HepG2 (cell line): Measurements from ENCODE around the gene S1PR2. TPM values are rescaled to one million over a fixed set of nuclear protein-coding genes. Genes with fewer than 3 reads are reported as not detected.

ENCODE experiments used
- ATAC-seq: fragments of 200-7000 bp; cut with Tn5 transposase; 3 replicates; pipeline ENCODE4 v1.9.1; 2020; ENCODE audit warnings: mild to moderate bottlenecking, moderate library complexity
- BruUV-seq: library from RNA; stranded (reverse); fragments of 400-500 nt; replicated peaks from 2 replicates; lab custom pipeline; 2021; lab: Mats Ljungman, UMichigan
- CTCF ChIA-PET: fragments of 300-600 bp; formaldehyde crosslinking; extraction: SDS; loops from one replicate; lab custom pipeline; 2021; ENCODE audit warnings: low total read pairs, inconsistent platforms, low intra/inter-chr PET ratio; lab: Yijun Ruan, JAX
- POLR2A ChIA-PET: fragments of 350-600 bp; sonication (Branson Sonifier 250); formaldehyde crosslinking; loops from one replicate; lab custom pipeline; 2020; ENCODE audit warnings: antibody characterized with exemption, inconsistent platforms; lab: Yijun Ruan, JAX
- DNase-seq: peaks from one replicate; pipeline ENCODE4 v3.0.0-alpha.2; 2015; ENCODE audit warnings: low spot score
- FAIRE-seq: peaks from 3 replicates; lab custom pipeline; 2011; peaks lifted over from hg19 to GRCh38; lab: Jason Lieb, UNC
- H2AFZ ChIP-seq: one replicate; pipeline ENCODE4 v1.6.1; 2011; ENCODE audit warnings: low read length, inconsistent platforms
- H3K27ac ChIP-seq: fragments of 300-600 bp; 3 replicates; pipeline ENCODE4 v1.8.0; 2011; ENCODE audit warnings: mixed run types, mild to moderate bottlenecking, mixed read lengths, low read length, inconsistent platforms; ENCODE audit not compliant: insufficient read depth; ENCODE audit errors: extremely low read length
- H3K27me3 ChIP-seq, 2 experiments: fragments of 200-600 bp in 1 of 2; 2 replicates in 1 of 2; 3 replicates in 1 of 2; pipeline versions ENCODE4 v1.6.0 to v1.8.0; 2011; ENCODE audit warnings: low read length in 2 of 2, mild to moderate bottlenecking in 2 of 2, moderate library complexity in 2 of 2, inconsistent platforms in 1 of 2; ENCODE audit not compliant: insufficient read depth in 2 of 2, control insufficient read depth in 1 of 2
- H3K36me3 ChIP-seq, 2 experiments: fragments of 200-600 bp in 1 of 2; replicated peaks in 1 of 2; 2 replicates in 1 of 2; 3 replicates in 1 of 2; pipeline versions ENCODE4 v1.5.1 to v1.8.0; 2011; ENCODE audit warnings: low read length in 2 of 2, inconsistent platforms in 1 of 2; ENCODE audit not compliant: insufficient read depth in 2 of 2, control insufficient read depth in 1 of 2
- H3K4me1 ChIP-seq: 2 replicates; pipeline ENCODE4 v1.5.1; 2012; ENCODE audit warnings: low read length, inconsistent platforms; ENCODE audit not compliant: insufficient read depth
- H3K4me2 ChIP-seq: 2 replicates; pipeline ENCODE4 v1.6.0; 2011; ENCODE audit warnings: low read depth, low read length, inconsistent platforms
- H3K4me3 ChIP-seq, 3 experiments: fragments of 200-600 bp in 1 of 3; sonication (generic), shearing (Covaris generic) in 1 of 3; replicated peaks in 1 of 3; 2 replicates each; pipeline ENCODE4 v1.5.1; 2011 to 2016; ENCODE audit warnings: low read length in 3 of 3, inconsistent platforms in 2 of 3, low read depth in 2 of 3, mild to moderate bottlenecking in 2 of 3, control low read depth in 1 of 3, mixed read lengths in 1 of 3; ENCODE audit not compliant: insufficient read depth in 1 of 3
- H3K79me2 ChIP-seq: one replicate; pipeline ENCODE4 v1.6.1; 2011; ENCODE audit warnings: low read length, inconsistent platforms; ENCODE audit not compliant: insufficient read depth
- H3K9ac ChIP-seq: 2 replicates; pipeline ENCODE4 v1.6.0; 2011; ENCODE audit warnings: mild to moderate bottlenecking, low read depth, low read length, inconsistent platforms; ENCODE audit not compliant: insufficient read depth
- H3K9me3 ChIP-seq: 2 replicates; pipeline ENCODE4 v1.5.1; 2012; ENCODE audit warnings: mild to moderate bottlenecking, low read length
- H4K20me1 ChIP-seq: 2 replicates; pipeline ENCODE4 v1.6.0; 2011; ENCODE audit warnings: inconsistent platforms, mild to moderate bottlenecking, low read length, moderate library complexity; ENCODE audit not compliant: insufficient read depth
- AHR ChIP-seq: IDR thresholded peaks from 2 replicates; pipeline ENCODE4 v1.6.1; 2018; ENCODE audit warnings: missing genetic modification reagents, missing compliant biosample characterization
- ATAD3A ChIP-seq: sonication (generic); formaldehyde crosslinking; IDR thresholded peaks from 2 replicates; pipeline ENCODE4 v1.4.0; 2020; ENCODE audit warnings: missing genetic modification reagents
- CEBPG ChIP-seq: IDR thresholded peaks from 2 replicates; pipeline ENCODE4 v1.6.1; 2016
- HINFP ChIP-seq: sonication (generic); formaldehyde crosslinking; IDR thresholded peaks from 2 replicates; pipeline ENCODE4 v1.4.0; 2020; ENCODE audit warnings: low read depth, mild to moderate bottlenecking, missing genetic modification reagents
- HNRNPUL1 ChIP-seq: fragments of 200-400 bp; formaldehyde crosslinking; IDR thresholded peaks from 2 replicates; pipeline ENCODE4 v1.6.1; 2017; ENCODE audit warnings: low read depth, mild to moderate bottlenecking, low read length, moderate library complexity
- HOXA3 ChIP-seq: sonication (generic); formaldehyde crosslinking; IDR thresholded peaks from 2 replicates; pipeline ENCODE4 v1.5.0; 2020; ENCODE audit warnings: missing genetic modification reagents
- JUNB ChIP-seq: sonication (generic); formaldehyde crosslinking; IDR thresholded peaks from 2 replicates; pipeline ENCODE4 v1.8.0; 2022; ENCODE audit warnings: missing genetic modification reagents, mild to moderate bottlenecking, borderline replicate concordance
- KDM3A ChIP-seq: IDR thresholded peaks from 2 replicates; pipeline ENCODE4 v1.6.1; 2018; ENCODE audit warnings: low read depth, missing compliant biosample characterization
- MAX ChIP-seq: IDR thresholded peaks from 2 replicates; pipeline ENCODE4 v1.6.1; 2012; ENCODE audit warnings: inconsistent platforms
- MIER2 ChIP-seq: IDR thresholded peaks from 2 replicates; pipeline ENCODE4 v1.6.1; 2016; ENCODE audit warnings: missing biosample characterization, missing genetic modification reagents
- NBN ChIP-seq: fragments of 450-650 bp; conservative IDR thresholded peaks from 2 replicates; pipeline ENCODE4 v1.6.1; 2017
- NFKB2 ChIP-seq: sonication (generic); formaldehyde crosslinking; IDR thresholded peaks from 2 replicates; pipeline ENCODE4 v1.4.0; 2020; ENCODE audit warnings: missing genetic modification reagents, borderline replicate concordance
- PRPF4 ChIP-seq: fragments of 200-400 bp; formaldehyde crosslinking; IDR thresholded peaks from 2 replicates; pipeline ENCODE4 v1.6.1; 2016; ENCODE audit warnings: low read length, low read depth; ENCODE audit not compliant: poor library complexity, severe bottlenecking
- SPEN ChIP-seq: sonication (generic); formaldehyde crosslinking; IDR thresholded peaks from 2 replicates; pipeline ENCODE4 v1.5.1; 2020; ENCODE audit warnings: low read depth, mild to moderate bottlenecking, missing genetic modification reagents
- ZBTB37 ChIP-seq: sonication (generic); formaldehyde crosslinking; IDR thresholded peaks from 2 replicates; pipeline ENCODE4 v1.4.0; 2020; ENCODE audit warnings: mild to moderate bottlenecking, missing genetic modification reagents
- ZBTB39 ChIP-seq: sonication (generic); formaldehyde crosslinking; IDR thresholded peaks from 2 replicates; pipeline ENCODE4 v1.5.0; 2020; ENCODE audit warnings: missing genetic modification reagents
- ZNF12 ChIP-seq: sonication (generic); formaldehyde crosslinking; IDR thresholded peaks from 2 replicates; pipeline ENCODE4 v1.5.0; 2020; ENCODE audit warnings: missing genetic modification reagents
- ZNF121 ChIP-seq: sonication (generic); formaldehyde crosslinking; IDR thresholded peaks from 2 replicates; pipeline ENCODE4 v1.5.0; 2020; ENCODE audit warnings: mild to moderate bottlenecking, missing genetic modification reagents
- ZNF24 ChIP-seq: fragments of 450-650 bp; IDR thresholded peaks from 2 replicates; pipeline ENCODE4 v1.6.1; 2017; ENCODE audit warnings: antibody characterized with exemption, mild to moderate bottlenecking
- ZNF510 ChIP-seq: sonication (generic); formaldehyde crosslinking; IDR thresholded peaks from 2 replicates; pipeline ENCODE4 v1.4.0; 2020; ENCODE audit warnings: low read depth, mild to moderate bottlenecking, missing genetic modification reagents
- ZNF589 ChIP-seq: sonication (generic); formaldehyde crosslinking; conservative IDR thresholded peaks from 2 replicates; pipeline ENCODE4 v1.8.0; 2022; ENCODE audit warnings: mild to moderate bottlenecking, moderate library complexity, missing genetic modification reagents
- ZZZ3 ChIP-seq: sonication (generic); formaldehyde crosslinking; IDR thresholded peaks from 2 replicates; pipeline ENCODE4 v1.4.0; 2020; ENCODE audit warnings: missing genetic modification reagents, mild to moderate bottlenecking, borderline replicate concordance
- WGBS: methylation state at CpG from one replicate; pipeline ENCODE4 v1.1.6; 2017; ENCODE audit warnings: low lambda C conversion rate; 5-methylcytosine and 5-hydroxymethylcytosine counted together
- in situ Hi-C: cut with HindIII; loops from 2 replicates; pipeline ENCODE4 v1.10.0; 2017; ENCODE audit warnings: low pct_unique_long_range_greater_than_20kb; ENCODE audit not compliant: extremely low pct_ligation_motif_present
- intact Hi-C: fragments of 100-400 bp; cut with micrococcal nuclease; formaldehyde crosslinking; loops from one replicate; pipeline ENCODE4 v1.10.0; 2022; ENCODE audit not compliant: unreplicated experiment
- polyA plus RNA-seq, 8 experiments: library from polyadenylated mRNA; depleted of rRNA in 3 of 8; stranded (reverse) in 7 of 8; unstranded in 1 of 8; fragments of >200 nt; fragmentation: Illumina TruSeq in 4 of 8; extraction: Trizol in 4 of 8; gene quantifications; 2 replicates each; pipeline versions ENCODE4 v1.2.1 to v1.2.3, GENCODE V29; 2011 to 2016; ENCODE audit warnings: low read depth in 4 of 8, missing spikeins in 1 of 8, mixed read lengths in 1 of 8; ENCODE audit not compliant: insufficient read depth in 1 of 8
- total RNA-seq, 5 experiments: library from RNA; depleted of rRNA; stranded (reverse); fragments of >200 nt; fragmentation: Illumina TruSeq; extraction: Trizol; gene quantifications; 2 replicates each; pipeline ENCODE4 v1.2.3, GENCODE V29; 2016; ENCODE audit warnings: low read depth in 1 of 5

The S1PR2 gene
- total and polyA plus RNA-seq, 2 of the 13 experiments (the other 11 are each of a cell fraction or from before 2014, with no cell fraction given): 0.91 to 1.3 TPM

GRCh38 chr19:10268071-10268470 lies 36.9 kb upstream of the S1PR2 start (continued):
- TF ChIP-seq ZBTB37 (CRISPR knock-in tag): no peak
- no peak for TF ChIP-seq HNRNPUL1
- TF ChIP-seq ZNF121 (CRISPR knock-in tag): no peak
- no peak for TF ChIP-seq JUNB (CRISPR knock-in tag)
- no peak for TF ChIP-seq HOXA3 (CRISPR knock-in tag)
- no peak for TF ChIP-seq SPEN (CRISPR knock-in tag)
- TF ChIP-seq ZNF12 (CRISPR knock-in tag): no peak
- no peak for TF ChIP-seq ZNF510 (CRISPR knock-in tag)

GRCh38 chr19:10266706-10267105 lies 35.6 kb upstream of the S1PR2 start:
- H3K4me3 ChIP-seq: no peak overlapping the region
- ChIA-PET POLR2A (no interaction called here), CTCF (no interaction called here)
- no TSS peak for BruUV-seq
- H3K4me1 ChIP-seq: peaks cover 48% of the 10 kb centered on the region
- H3K27me3 ChIP-seq: no peaks in the 10 kb centered on the region
- DNase-seq (no peak), FAIRE-seq (no peak), ATAC-seq (no peak)
- no peaks in the 10 kb centered on the region for H3K36me3 ChIP-seq
- in situ Hi-C loops (no loop called here), intact Hi-C loops (no loop called here)
- no peaks in the 10 kb centered on the region for H4K20me1 ChIP-seq
- no peaks in the 10 kb centered on the region for H3K9me3 ChIP-seq
- H3K4me2 ChIP-seq: no peak overlapping the region
- H2AFZ ChIP-seq: no peak overlapping the region
- H3K27ac ChIP-seq: no peak overlapping the region
- WGBS: 59% methylated on average over 7 of the region's 7 CpGs
- peaks cover 13% of the 10 kb centered on the region for H3K79me2 ChIP-seq
- H3K9ac ChIP-seq: no peak overlapping the region
- TF ChIP-seq ZBTB39 (CRISPR knock-in tag) (no peak), JUNB (CRISPR knock-in tag) (no peak), PRPF4 (no peak), NFKB2 (no peak), AHR (CRISPR knock-in tag) (no peak), CEBPG (CRISPR knock-in tag) (no peak), NBN (no peak), ZNF24 (no peak), MIER2 (CRISPR knock-in tag) (no peak), KDM3A (CRISPR knock-in tag) (no peak), ZZZ3 (CRISPR knock-in tag) (no peak), ZNF589 (CRISPR knock-in tag) (no peak), HINFP (no peak), ATAD3A (CRISPR knock-in tag) (no peak), MAX (no peak)
